ENCODE measurements around the gene VPS51.

VPS51 gene

DNA sequence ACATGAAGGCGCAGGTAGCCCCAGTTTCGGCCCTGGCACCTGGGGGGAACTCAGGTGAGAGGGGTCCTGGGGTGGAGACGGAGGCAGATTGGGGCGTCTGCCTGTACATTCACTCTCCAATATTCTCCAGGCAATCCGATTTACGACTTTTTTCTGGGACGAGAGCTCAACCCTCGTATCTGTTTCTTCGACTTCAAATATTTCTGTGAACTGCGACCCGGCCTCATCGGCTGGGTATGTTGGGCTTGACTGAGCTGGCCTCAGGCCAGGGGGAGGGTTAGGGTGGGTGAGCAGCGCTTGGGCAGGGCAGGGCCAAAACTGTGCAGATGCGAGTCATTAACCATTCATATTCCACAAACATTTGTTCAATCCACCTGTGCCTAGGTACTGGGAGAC, 17.3 kb downstream of the VPS51 start:
- no peak for TF ChIP-seq CTCF (conservative IDR thresholded peaks at IDR 0.05; ENCODE audit: low read depth)
- ChIA-PET POLR2A (ENCODE audit: low non-redundant PET) (no interaction called here), CTCF (interaction anchor here (0.6 to 1.4 kb wide), 3 partner anchors 16 to 339 kb away, joined by 3 to 4 read pairs (median 4); partner anchors contain the start of gene CAPN1)
- DNase-seq (ENCODE audit: low spot score), result no peak
- peak overlapping the region; percentile 86 for H3K27ac ChIP-seq

- no peak for DNase-seq (ENCODE audit: low spot score)
- peak overlapping the region; percentile 86 for H3K27ac ChIP-seq
- CTCF ChIA-PET, result no interaction called here
- POLR2A ChIA-PET (ENCODE audit: low non-redundant PET), result no interaction called here
- no peak for TF ChIP-seq CTCF (conservative IDR thresholded peaks at IDR 0.05; ENCODE audit: low read depth)
These were observed 17.8 kb downstream of the VPS51 start for GRCh38 chr11:65113839-65114238.

DNA sequence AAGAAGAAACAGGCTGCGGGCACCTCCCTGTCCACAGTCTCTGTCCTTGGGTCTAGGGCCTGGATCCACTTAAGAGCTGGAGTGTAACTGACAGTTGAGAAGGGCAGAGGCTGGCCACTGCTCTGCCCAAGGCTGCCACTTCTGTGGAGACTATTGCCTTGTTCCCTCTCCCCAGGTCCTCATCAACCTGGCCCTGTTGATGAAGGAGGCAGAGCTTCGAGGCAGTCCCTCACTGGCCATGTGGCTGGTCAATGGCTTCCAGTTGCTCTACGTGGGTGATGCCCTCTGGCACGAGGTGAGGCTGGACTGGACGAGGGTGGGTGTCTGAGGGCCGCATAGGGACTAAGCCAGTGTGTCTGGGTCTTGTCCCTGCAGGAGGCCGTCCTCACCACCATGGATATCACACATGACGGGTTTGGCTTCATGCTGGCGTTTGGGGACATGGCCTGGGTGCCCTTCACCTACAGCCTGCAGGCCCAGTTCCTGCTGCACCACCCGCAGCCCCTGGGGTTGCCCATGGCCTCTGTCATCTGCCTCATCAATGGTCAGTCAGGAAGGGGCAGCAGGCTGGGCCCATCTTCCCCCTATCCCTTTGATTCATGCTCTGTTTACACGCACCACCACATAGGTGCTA, 18.6 kb downstream of the VPS51 start:
- peak overlapping the region; percentile 86 for H3K27ac ChIP-seq
- ChIA-PET CTCF (interaction anchor here (0.5 kb wide), 1 partner anchor 90 kb away, joined by 3 read pairs; no protein-coding TSS in a partner anchor), POLR2A (ENCODE audit: low non-redundant PET) (interaction anchor here (1.2 kb wide), 1 partner anchor 8 kb away, joined by 4 read pairs; no protein-coding TSS in a partner anchor)
- TF ChIP-seq CTCF (conservative IDR thresholded peaks at IDR 0.05; ENCODE audit: low read depth), result no peak
- no peak for DNase-seq (ENCODE audit: low spot score)

GRCh38 chr11:65115361-65116082, 19.5 kb downstream of the VPS51 start:
- POLR2A ChIA-PET (ENCODE audit: low non-redundant PET), result interaction anchor here (1.2 kb wide), 1 partner anchor 9 kb away, joined by 4 read pairs; no protein-coding TSS in a partner anchor
- no peak for TF ChIP-seq CTCF (conservative IDR thresholded peaks at IDR 0.05; ENCODE audit: low read depth)
- no peak for DNase-seq (ENCODE audit: low spot score)
- CTCF ChIA-PET, result interaction anchor here (0.5 kb wide), 1 partner anchor 198 kb away, joined by 5 read pairs; no protein-coding TSS in a partner anchor
- peak overlapping the region; percentile 86 for H3K27ac ChIP-seq

DNA sequence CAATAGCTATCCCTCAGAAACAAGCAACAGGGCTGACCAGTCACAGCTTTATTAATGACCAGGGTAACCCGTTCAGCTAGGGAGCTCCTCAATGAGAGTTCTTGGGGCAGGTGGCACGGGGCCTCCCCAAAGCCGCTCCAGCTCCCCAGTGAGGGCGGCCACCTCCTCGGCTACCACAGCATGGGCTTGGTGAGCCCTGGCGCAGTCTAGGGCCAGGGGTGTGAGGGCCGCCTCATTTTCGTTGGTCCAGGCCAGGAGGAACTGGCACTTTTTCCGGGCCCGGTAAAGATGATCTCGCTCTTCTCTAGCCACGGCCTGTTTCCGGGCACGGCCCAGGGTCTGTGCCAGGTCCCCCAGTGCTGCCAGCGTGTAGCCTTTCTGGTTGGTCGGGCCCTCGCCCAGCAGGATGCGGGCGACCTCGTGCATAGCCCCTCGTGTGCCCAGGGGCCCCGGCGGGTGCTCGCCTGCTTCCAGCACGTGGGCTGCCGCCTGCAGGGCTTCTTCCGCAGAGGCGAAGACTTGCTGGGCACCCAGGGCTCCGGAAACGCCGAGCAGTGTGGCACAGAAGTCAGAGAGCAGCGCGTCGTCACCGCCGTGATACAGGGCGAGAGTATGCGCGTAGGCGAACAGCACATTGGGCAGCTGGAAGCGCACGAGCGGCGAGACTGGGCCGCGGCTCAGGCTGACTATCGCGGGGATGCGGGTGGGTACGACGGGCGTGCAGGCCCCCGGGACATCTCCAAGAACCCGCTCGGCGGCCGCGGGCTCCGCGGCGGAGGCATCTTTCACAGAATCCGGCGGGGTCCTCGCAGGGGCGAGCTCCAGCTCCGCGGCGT, 20.6 kb downstream of the VPS51 start:
- POLR2A ChIA-PET (ENCODE audit: low non-redundant PET), result no interaction called here
- H3K27ac ChIP-seq, result peak overlapping the region; percentile 86
- CTCF ChIA-PET, result interaction anchor here (0.5 to 0.7 kb wide), 3 partner anchors 14 to 807 kb away, joined by 3 read pairs; no protein-coding TSS in a partner anchor
- no peak for TF ChIP-seq CTCF (conservative IDR thresholded peaks at IDR 0.05; ENCODE audit: low read depth)
- no peak for DNase-seq (ENCODE audit: low spot score)
